GM12878 (cell line): ENCODE measurements around the gene SCYL1. TPM values are rescaled to one million over a fixed set of nuclear protein-coding genes. Genes with fewer than 3 reads are reported as not detected.

ENCODE experiments used
- ASH2L ChIP-seq: fragments of 300-600, 200-600 bp; sonication (generic); IDR thresholded peaks from 2 replicates; pipeline ENCODE4 v1.6.1; 2017; ENCODE audit warnings: low read depth, mild to moderate bottlenecking, borderline replicate concordance
- ATF2 ChIP-seq: IDR thresholded peaks from 2 replicates; pipeline ENCODE4 v1.6.1; 2012; ENCODE audit warnings: low read length, inconsistent platforms
- BACH1 ChIP-seq: fragments of 450-650 bp; IDR thresholded peaks from 2 replicates; pipeline ENCODE4 v1.6.1; 2017; ENCODE audit warnings: mild to moderate bottlenecking, borderline replicate concordance
- DPF2 ChIP-seq: fragments of 450-650 bp; IDR thresholded peaks from 2 replicates; pipeline ENCODE4 v1.6.1; 2017; ENCODE audit warnings: mild to moderate bottlenecking
- ELK1 ChIP-seq: IDR thresholded peaks from 2 replicates; pipeline ENCODE4 v1.6.1; 2012; ENCODE audit warnings: low read depth, low read length, improper control_type of control experiment
- GABPA ChIP-seq: IDR thresholded peaks from 2 replicates; pipeline ENCODE4 v1.6.1; 2014; ENCODE audit warnings: antibody characterized with exemption, low read depth, mild to moderate bottlenecking, inconsistent platforms
- GATAD2B ChIP-seq: fragments of 450-650 bp; conservative IDR thresholded peaks from 2 replicates; pipeline ENCODE4 v1.6.1; 2017; ENCODE audit warnings: low read depth, mild to moderate bottlenecking, moderate library complexity
- IKZF1 ChIP-seq: fragments of 450-650 bp; conservative IDR thresholded peaks from 2 replicates; pipeline ENCODE4 v1.6.1; 2017; ENCODE audit warnings: antibody characterized with exemption, mild to moderate bottlenecking
- KLF5 ChIP-seq: fragments of 450-650 bp; IDR thresholded peaks from 2 replicates; pipeline ENCODE4 v1.6.1; 2014; ENCODE audit warnings: mild to moderate bottlenecking; ENCODE audit not compliant: partially characterized antibody
- MTA3 ChIP-seq: IDR thresholded peaks from 2 replicates; pipeline ENCODE4 v1.6.1; 2012; ENCODE audit warnings: low read length, inconsistent platforms, borderline replicate concordance
- MXI1 ChIP-seq: fragments of 150-350 bp; IDR thresholded peaks from 2 replicates; pipeline ENCODE4 v1.6.1; 2011; ENCODE audit warnings: low read depth, mild to moderate bottlenecking, inconsistent platforms, low read length, improper control_type of control experiment
- MYB ChIP-seq: fragments of 150-350 bp; IDR thresholded peaks from 2 replicates; pipeline ENCODE4 v1.6.1; 2014; ENCODE audit warnings: mild to moderate bottlenecking, low read depth, low read length, borderline replicate concordance
- SMARCA5 ChIP-seq: fragments of 450-650 bp; IDR thresholded peaks from 2 replicates; pipeline ENCODE4 v1.6.1; 2017; ENCODE audit warnings: mild to moderate bottlenecking
- SP1 ChIP-seq: IDR thresholded peaks from one replicate; pipeline ENCODE4 v1.6.1; 2011; ENCODE audit warnings: low read depth, low read length
- ZBTB33 ChIP-seq: fragments of 450-650 bp; IDR thresholded peaks from 2 replicates; pipeline ENCODE4 v1.6.1; 2017; ENCODE audit warnings: mild to moderate bottlenecking
- ZNF687 ChIP-seq: fragments of 450-650 bp; IDR thresholded peaks from 2 replicates; pipeline ENCODE4 v1.6.1; 2017; ENCODE audit warnings: mild to moderate bottlenecking, moderate library complexity
- polyA plus RNA-seq, 11 experiments: library from polyadenylated mRNA; depleted of rRNA in 4 of 11; unstranded in 6 of 11; stranded (reverse) in 5 of 11; fragments of >200 nt; fragmentation: Nextera tagmentation in 4 of 11; fragmentation: Illumina TruSeq in 1 of 11; extraction: Ambion mirVana in 4 of 11; extraction: Trizol in 1 of 11; gene quantifications; 1 replicate in 1 of 11; 2 replicates in 10 of 11; pipeline versions ENCODE4 v1.2.1 to v1.2.3, GENCODE V29; 2011 to 2016; ENCODE audit warnings: inconsistent platforms in 2 of 11, missing spikeins in 2 of 11, low read depth in 1 of 11
- total RNA-seq, 4 experiments: library from RNA; depleted of rRNA in 3 of 4; stranded (reverse); fragments of >200 nt in 3 of 4; fragmentation: Illumina TruSeq in 1 of 4; extraction: Trizol in 1 of 4; gene quantifications; 2 replicates each; pipeline versions ENCODE4 v1.2.1 to v1.2.3, GENCODE V29; 2013 to 2021

SCYL1 gene
- total and polyA plus RNA-seq, 10 of the 15 experiments (the other 5 are each of a cell fraction or from before 2014, with no cell fraction given) = 0.80 to 82.7 (median 51.2) TPM

- TF ChIP-seq ELK1 = peak; percentile 46; the same call in 1 of the 2 replicates
- peak; percentile 74 for TF ChIP-seq DPF2
- TF ChIP-seq SMARCA5 = no peak; the same call in 1 of the 2 replicates
- TF ChIP-seq KLF5 = no peak
- peak; percentile 10 for TF ChIP-seq SP1
- TF ChIP-seq IKZF1 = peak; percentile 81; the same call in 1 of the 2 replicates
- no peak for TF ChIP-seq ATF2
- TF ChIP-seq MXI1 = peak; percentile 52; the same call in 1 of the 2 replicates
- TF ChIP-seq ZNF687 = peak; percentile 64
- no peak for TF ChIP-seq MTA3
- peak; percentile 86 for TF ChIP-seq GATAD2B
- no peak for TF ChIP-seq MYB
- TF ChIP-seq GABPA = no peak
- TF ChIP-seq BACH1 = peak; percentile 52
- TF ChIP-seq ASH2L = no peak
- TF ChIP-seq ZBTB33 = no peak
These were observed 21.5 kb downstream of the SCYL1 start (continued) for GRCh38 chr11:65546217-65546958.
